Cardiac muscle cell (in vitro differentiated cells and primary cell): ENCODE results near the gene C1QBP. TPM values are rescaled to one million over a fixed set of nuclear protein-coding genes. Genes with fewer than 3 reads are reported as not detected.

ENCODE experiments used
- DNase-seq, 2 donors: peaks; one replicate each; pipeline versions ENCODE4 v3.0.0 to v3.0.0-alpha.2; 2010 to 2017; ENCODE audit warnings: low read depth in 1 of 2, low spot score in 1 of 2
- H3K27ac ChIP-seq: fragments of 200-600 bp; sonication (generic); 2 replicates; pipeline ENCODE4 v1.5.1; 2016
- H3K27me3 ChIP-seq: fragments of 200-600 bp; sonication (generic); 2 replicates; pipeline ENCODE4 v1.6.0; 2016; ENCODE audit warnings: control low read depth
- H3K36me3 ChIP-seq: fragments of 200-600 bp; sonication (generic); 2 replicates; pipeline ENCODE4 v1.5.1; 2016; ENCODE audit warnings: control low read depth
- H3K4me1 ChIP-seq: fragments of 200-600 bp; sonication (generic); 2 replicates; pipeline ENCODE4 v1.8.1; 2017; ENCODE audit warnings: low read depth, mild to moderate bottlenecking, mixed run types
- H3K4me3 ChIP-seq: fragments of 200-600 bp; sonication (generic); 2 replicates; pipeline ENCODE4 v1.5.1; 2016; ENCODE audit warnings: mild to moderate bottlenecking
- H3K9me3 ChIP-seq: fragments of 200-600 bp; sonication (generic); 2 replicates; pipeline ENCODE4 v1.5.1; 2017; ENCODE audit warnings: low read depth, mild to moderate bottlenecking, control low read depth
- polyA plus RNA-seq: library from polyadenylated mRNA; unstranded; fragments of >200 nt; fragmentation: Nextera tagmentation; extraction: Ambion mirVana; gene quantifications from 2 replicates; pipeline ENCODE4 v1.2.1, GENCODE V29; 2016
- total RNA-seq: library from RNA; depleted of rRNA; stranded (reverse); fragments of >200 nt; gene quantifications from 2 replicates; pipeline ENCODE4 v1.2.3, GENCODE V29; 2016
- TF ChIP-seq, protein P1 (sequence below): IDR thresholded peaks from 2 replicates; pipeline ENCODE4 v1.5.1; 2012; ENCODE audit warnings: low read depth, mild to moderate bottlenecking, low read length

C1QBP gene, protein sequence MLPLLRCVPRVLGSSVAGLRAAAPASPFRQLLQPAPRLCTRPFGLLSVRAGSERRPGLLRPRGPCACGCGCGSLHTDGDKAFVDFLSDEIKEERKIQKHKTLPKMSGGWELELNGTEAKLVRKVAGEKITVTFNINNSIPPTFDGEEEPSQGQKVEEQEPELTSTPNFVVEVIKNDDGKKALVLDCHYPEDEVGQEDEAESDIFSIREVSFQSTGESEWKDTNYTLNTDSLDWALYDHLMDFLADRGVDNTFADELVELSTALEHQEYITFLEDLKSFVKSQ
- total RNA-seq (156 and 211 TPM in 2 replicates), polyA plus RNA-seq (241 and 299 TPM in 2 replicates)

DNA sequence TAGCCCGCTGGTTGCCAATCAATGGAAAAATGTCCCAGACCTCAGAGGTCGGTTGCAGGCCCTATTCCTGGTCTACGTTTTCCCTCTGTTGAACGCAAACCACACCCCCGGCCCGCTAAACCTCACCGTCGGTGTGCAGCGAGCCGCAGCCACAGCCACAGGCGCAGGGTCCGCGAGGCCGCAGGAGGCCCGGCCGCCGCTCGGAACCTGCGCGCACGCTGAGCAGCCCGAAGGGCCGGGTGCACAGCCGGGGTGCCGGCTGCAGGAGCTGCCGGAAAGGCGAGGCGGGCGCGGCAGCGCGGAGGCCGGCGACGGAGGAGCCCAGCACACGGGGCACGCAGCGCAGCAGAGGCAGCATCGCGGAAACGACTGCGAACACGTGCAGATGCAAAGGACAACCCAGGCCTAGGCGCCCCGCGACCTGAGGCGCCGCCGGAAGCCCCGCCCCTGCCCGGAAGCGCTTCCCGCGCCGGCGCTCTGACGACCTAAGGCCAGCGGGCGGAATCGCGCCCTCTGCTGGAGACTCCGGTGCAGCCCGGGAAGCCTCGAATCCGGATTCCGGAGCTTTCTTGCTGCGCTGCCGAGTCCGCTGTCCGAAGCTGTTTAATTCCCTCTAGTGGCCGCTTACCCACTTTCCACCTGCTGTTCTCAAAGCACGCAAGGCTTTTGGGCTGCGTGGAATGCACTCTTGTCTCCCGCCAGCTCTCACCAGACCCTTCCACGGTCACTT is at the start of gene C1QBP:
Gene C1QBP, minus strand, starts transcription at position 440 of the 730 bp plus-strand sequence. Its CDS starts 82 bp downstream, at position 358.
- Histone ChIP-seq H3K27ac (peak within 1 kb of the TSS; percentile 83), H3K9me3 (no peaks in the 10 kb centered on the region), H3K27me3 (no peaks in the 10 kb centered on the region), H3K4me1 (peaks cover 8% of the 10 kb centered on the region), H3K36me3 (peaks cover 34% of the 10 kb centered on the region), H3K4me3 (peak within 1 kb of the TSS; percentile 94)
- TF ChIP-seq, protein P1, sequence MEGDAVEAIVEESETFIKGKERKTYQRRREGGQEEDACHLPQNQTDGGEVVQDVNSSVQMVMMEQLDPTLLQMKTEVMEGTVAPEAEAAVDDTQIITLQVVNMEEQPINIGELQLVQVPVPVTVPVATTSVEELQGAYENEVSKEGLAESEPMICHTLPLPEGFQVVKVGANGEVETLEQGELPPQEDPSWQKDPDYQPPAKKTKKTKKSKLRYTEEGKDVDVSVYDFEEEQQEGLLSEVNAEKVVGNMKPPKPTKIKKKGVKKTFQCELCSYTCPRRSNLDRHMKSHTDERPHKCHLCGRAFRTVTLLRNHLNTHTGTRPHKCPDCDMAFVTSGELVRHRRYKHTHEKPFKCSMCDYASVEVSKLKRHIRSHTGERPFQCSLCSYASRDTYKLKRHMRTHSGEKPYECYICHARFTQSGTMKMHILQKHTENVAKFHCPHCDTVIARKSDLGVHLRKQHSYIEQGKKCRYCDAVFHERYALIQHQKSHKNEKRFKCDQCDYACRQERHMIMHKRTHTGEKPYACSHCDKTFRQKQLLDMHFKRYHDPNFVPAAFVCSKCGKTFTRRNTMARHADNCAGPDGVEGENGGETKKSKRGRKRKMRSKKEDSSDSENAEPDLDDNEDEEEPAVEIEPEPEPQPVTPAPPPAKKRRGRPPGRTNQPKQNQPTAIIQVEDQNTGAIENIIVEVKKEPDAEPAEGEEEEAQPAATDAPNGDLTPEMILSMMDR: peak; percentile 98
- peak; percentile 94 to 95 for DNase-seq

DNA sequence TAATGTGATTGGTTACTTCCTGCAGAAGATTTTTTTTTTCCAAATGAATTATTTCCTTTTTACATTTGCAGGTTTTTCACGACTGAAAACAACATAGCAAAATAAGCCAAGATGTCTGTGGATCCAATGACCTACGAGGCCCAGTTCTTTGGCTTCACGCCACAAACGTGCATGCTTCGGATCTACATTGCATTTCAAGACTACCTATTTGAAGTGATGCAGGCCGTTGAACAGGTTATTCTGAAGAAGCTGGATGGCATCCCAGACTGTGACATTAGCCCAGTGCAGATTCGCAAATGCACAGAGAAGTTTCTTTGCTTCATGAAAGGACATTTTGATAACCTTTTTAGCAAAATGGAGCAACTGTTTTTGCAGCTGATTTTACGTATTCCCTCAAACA is 49.8 kb upstream of the C1QBP start:
- H3K27ac ChIP-seq: no peak overlapping the region
- no peaks in the 10 kb centered on the region for H3K27me3 ChIP-seq
- DNase-seq: no peak
- peaks cover 8% of the 10 kb centered on the region for H3K4me1 ChIP-seq
- no peak overlapping the region for H3K4me3 ChIP-seq
- no peaks in the 10 kb centered on the region for H3K9me3 ChIP-seq
- TF ChIP-seq, protein P1: no peak
- peaks cover 23% of the 10 kb centered on the region for H3K36me3 ChIP-seq

DNA sequence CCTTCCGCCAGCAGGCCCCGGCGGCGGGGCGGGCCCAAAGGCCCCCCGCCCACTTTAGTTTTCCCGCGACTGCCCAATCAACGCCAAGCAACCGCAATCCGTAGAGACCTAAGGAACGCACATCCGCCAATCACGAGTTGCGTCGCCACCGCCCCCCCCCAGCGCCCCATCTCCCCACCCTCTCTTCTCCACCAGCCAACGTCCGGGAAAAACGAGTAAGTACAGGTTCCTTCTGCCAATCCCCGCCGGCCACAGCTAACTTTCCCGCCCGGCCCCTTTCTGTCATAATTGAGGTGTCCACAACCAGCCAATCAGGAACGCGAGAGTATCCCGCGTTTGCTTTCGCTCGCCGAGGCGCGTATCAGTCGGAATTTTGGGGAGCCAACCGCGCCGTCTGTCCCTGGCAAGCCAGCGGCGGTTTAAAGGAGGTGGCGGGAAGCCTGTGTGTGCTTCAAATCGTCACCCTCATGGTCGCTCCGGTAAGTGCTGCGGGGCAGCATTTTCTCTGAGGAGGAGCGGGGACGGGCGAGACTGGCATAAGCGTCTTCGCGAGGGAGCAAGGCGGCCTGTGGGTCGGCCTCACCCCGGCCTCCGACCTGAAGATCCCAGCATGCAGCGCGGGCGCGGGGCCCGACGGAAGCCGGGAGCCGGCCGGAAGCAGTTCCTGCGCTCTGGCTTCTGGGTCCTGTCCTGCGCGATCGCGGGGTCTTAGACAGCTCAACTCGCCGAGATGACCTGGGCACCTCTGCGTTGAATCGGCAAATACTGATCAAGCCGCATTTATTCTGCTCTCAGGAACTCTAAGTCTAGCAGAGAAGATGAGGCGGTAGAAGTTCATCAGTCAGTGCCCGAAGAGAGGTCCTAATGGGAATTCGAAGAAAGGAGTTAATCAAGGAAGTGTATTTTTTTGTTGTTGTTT is 47.5 kb upstream of the C1QBP start, which contains the start of gene MIS12:
Gene MIS12, plus strand, starts transcription at position 361 of the 919 bp plus-strand sequence. CDS start 2,297 bp downstream, outside the sequence.
- TF ChIP-seq, protein P1: no peak
- Histone ChIP-seq H3K27ac (peak within 1 kb of the TSS; percentile 100), H3K9me3 (no peaks in the 10 kb centered on the region), H3K36me3 (peaks cover 26% of the 10 kb centered on the region), H3K4me3 (peak within 1 kb of the TSS; percentile 85), H3K27me3 (no peaks in the 10 kb centered on the region), H3K4me1 (peaks cover 8% of the 10 kb centered on the region)
- peak; percentile 98 to 99 for DNase-seq

DNA sequence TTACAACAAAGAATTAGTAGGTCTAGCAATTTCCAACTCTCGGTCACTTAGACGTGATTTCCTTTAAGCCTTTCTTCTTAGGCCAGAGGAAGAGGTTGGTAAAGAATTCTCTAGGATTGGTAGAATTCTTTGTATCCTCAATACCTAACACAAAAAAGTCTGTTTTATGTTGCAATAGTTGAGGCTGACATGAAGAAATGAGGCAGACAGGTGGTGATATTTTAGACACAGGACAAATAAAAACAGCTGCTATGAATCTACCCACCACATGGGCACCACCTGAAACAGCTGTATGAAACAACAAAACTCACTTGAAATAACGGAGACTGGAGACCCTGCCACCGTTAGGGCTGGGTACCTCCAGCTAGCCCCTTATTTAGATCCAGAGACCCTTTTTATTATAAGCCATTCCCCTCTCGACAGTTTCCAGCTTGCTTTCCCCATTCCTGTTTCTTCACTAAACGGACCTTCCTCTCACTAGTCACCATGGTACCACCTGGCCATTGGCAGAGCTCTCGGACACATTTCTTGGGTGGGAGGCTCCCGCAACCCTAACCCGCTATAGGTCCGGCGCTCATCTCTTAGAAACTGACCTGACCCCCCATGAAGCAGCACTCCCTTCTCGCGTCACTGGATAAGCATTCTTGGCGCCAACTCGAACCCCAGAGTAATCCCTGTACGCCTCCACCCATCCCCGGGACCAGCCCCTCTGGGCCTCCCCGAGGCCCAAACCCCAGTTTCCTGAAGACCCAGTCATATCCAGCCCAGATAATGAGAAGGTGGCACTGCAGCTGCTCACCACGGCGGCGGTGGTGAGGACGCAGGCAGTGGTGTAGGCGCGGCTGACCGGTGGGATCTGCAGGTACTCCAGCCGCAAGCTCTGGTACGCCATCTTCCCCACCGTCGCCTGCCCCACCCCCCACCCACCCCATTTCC is 46.6 kb upstream of the C1QBP start, which contains the start of gene DERL2:
Gene DERL2, minus strand, starts transcription at position 909 of the 936 bp plus-strand sequence. Its CDS starts 17 bp downstream, at position 892.
- H3K36me3 ChIP-seq: peaks cover 30% of the 10 kb centered on the region
- peak within 1 kb of the TSS; percentile 85 for H3K4me3 ChIP-seq
- peak within 1 kb of the TSS; percentile 100 for H3K27ac ChIP-seq
- H3K27me3 ChIP-seq: no peaks in the 10 kb centered on the region
- H3K4me1 ChIP-seq: peaks cover 8% of the 10 kb centered on the region
- H3K9me3 ChIP-seq: no peaks in the 10 kb centered on the region
- peak in 1 of 2 donors; percentile 41 for DNase-seq
- TF ChIP-seq, protein P1: no peak
